OCI-LY1 (cell line): Measurements from ENCODE around the gene TNFRSF18.

ENCODE experiments used
- H2AFZ ChIP-seq: fragments of 200-600 bp; sonication (generic), shearing (Covaris generic); 2 replicates; pipeline ENCODE4 v1.6.0; 2014; ENCODE audit warnings: antibody characterized with exemption, mild to moderate bottlenecking, low read length
- H3F3A ChIP-seq: fragments of 200-600 bp; sonication (generic), shearing (Covaris generic); 2 replicates; pipeline ENCODE4 v1.6.0; 2014; ENCODE audit warnings: mild to moderate bottlenecking, antibody characterized with exemption, low read length, moderate library complexity; ENCODE audit not compliant: insufficient read depth
- H3K27ac ChIP-seq: fragments of 200-600 bp; sonication (generic); 2 replicates; pipeline ENCODE4 v1.5.1; 2014; ENCODE audit warnings: low read length, mixed run types, mild to moderate bottlenecking, low read depth; ENCODE audit not compliant: poor library complexity, severe bottlenecking
- H3K27me3 ChIP-seq: fragments of 200-600 bp; sonication (generic); 2 replicates; pipeline ENCODE4 v1.6.0; 2014; ENCODE audit warnings: antibody characterized with exemption, mild to moderate bottlenecking, low read length, moderate library complexity; ENCODE audit not compliant: insufficient read depth
- H3K36me3 ChIP-seq: fragments of 200-600 bp; sonication (generic); 2 replicates; pipeline ENCODE4 v1.6.1; 2014; ENCODE audit warnings: mild to moderate bottlenecking, antibody characterized with exemption, low read length, moderate library complexity, mixed read lengths; ENCODE audit not compliant: insufficient read depth
- H3K4me1 ChIP-seq: fragments of 200-600 bp; sonication (generic); 2 replicates; pipeline ENCODE4 v1.5.1; 2014; ENCODE audit warnings: mild to moderate bottlenecking, low read length, moderate library complexity; ENCODE audit not compliant: insufficient read depth, severe bottlenecking
- H3K4me2 ChIP-seq: fragments of 200-600 bp; sonication (generic), shearing (Covaris generic); 2 replicates; pipeline ENCODE4 v1.6.1; 2014; ENCODE audit warnings: low read length
- H3K4me3 ChIP-seq: fragments of 200-600 bp; sonication (generic); 2 replicates; pipeline ENCODE4 v1.5.1; 2014; ENCODE audit warnings: low read length, low read depth, mild to moderate bottlenecking, mixed read lengths; ENCODE audit not compliant: poor library complexity, severe bottlenecking
- H3K79me2 ChIP-seq: fragments of 200-600 bp; shearing (Covaris generic); 2 replicates; pipeline ENCODE4 v1.6.1; 2016; ENCODE audit warnings: mixed run types, low read length, mixed read lengths; ENCODE audit not compliant: insufficient read depth
- H3K9ac ChIP-seq: fragments of 200-600 bp; sonication (generic), shearing (Covaris generic); 2 replicates; pipeline ENCODE4 v1.6.1; 2014; ENCODE audit warnings: mild to moderate bottlenecking, low read length, mixed read lengths
- H3K9me2 ChIP-seq: fragments of 200-600 bp; sonication (generic), shearing (Covaris generic); 2 replicates; pipeline ENCODE4 v1.6.1; 2014; ENCODE audit warnings: low read depth, mild to moderate bottlenecking, low read length, mixed read lengths
- H3K9me3 ChIP-seq: fragments of 200-600 bp; shearing (Covaris generic); 2 replicates; pipeline ENCODE4 v1.6.1; 2014; ENCODE audit warnings: low read length, mixed read lengths
- H4K20me1 ChIP-seq: fragments of 200-600 bp; sonication (generic), shearing (Covaris generic); 2 replicates; pipeline ENCODE4 v1.6.0; 2016; ENCODE audit warnings: mild to moderate bottlenecking, low read length; ENCODE audit not compliant: insufficient read depth
- EZH2 ChIP-seq: fragments of 200-600 bp; sonication (generic), shearing (Covaris generic); IDR thresholded peaks from 2 replicates; pipeline ENCODE4 v1.8.0; 2017; ENCODE audit warnings: borderline replicate concordance, mixed run types, mild to moderate bottlenecking, antibody characterized with exemption, low read length, moderate library complexity, mixed read lengths
- TF ChIP-seq, protein P1 (sequence below): fragments of 200-600 bp; sonication (generic), shearing (Covaris generic); IDR thresholded peaks from 2 replicates; pipeline ENCODE4 v1.5.1; 2017; ENCODE audit warnings: mild to moderate bottlenecking, antibody characterized with exemption, low read length, moderate library complexity, mixed read lengths

The TNFRSF18 gene

DNA sequence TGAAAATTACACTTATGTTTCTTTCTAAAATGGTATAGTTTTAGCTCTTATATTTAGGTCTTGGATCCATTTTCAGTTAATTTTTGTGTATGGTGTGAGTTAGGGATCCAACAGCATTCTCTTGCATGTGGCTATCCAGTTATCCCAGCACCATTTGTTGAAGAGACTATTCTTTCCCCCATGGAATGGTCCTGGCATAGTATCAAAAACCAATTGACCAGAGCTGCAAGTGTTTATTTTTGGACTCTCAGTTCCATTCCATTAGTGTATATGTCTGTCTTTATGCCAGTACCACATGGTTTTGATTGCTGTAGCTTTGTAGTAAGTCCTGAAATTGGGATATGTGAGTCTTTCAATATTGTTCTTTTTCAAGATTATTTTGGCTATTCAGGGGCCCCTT, 18.5 kb downstream of the TNFRSF18 start:
- Histone ChIP-seq H3K27me3 (peaks cover 7% of the 10 kb centered on the region; the same call in 1 of the 2 replicates), H3K27ac (no peak overlapping the region), H3K79me2 (no peaks in the 10 kb centered on the region), H3K4me3 (no peak overlapping the region), H3K9me2 (no peaks in the 10 kb centered on the region), H3F3A (no peaks in the 10 kb centered on the region), H4K20me1 (no peaks in the 10 kb centered on the region), H3K36me3 (no peaks in the 10 kb centered on the region; the same call in 1 of the 2 replicates), H3K4me1 (no peaks in the 10 kb centered on the region), H3K9ac (no peak overlapping the region), H3K4me2 (no peak overlapping the region), H2AFZ (no peak overlapping the region), H3K9me3 (0 out of 2 replicates have a peak, but pooled peaks cover 4% of the 10 kb centered on the region)
- TF ChIP-seq, protein P1, sequence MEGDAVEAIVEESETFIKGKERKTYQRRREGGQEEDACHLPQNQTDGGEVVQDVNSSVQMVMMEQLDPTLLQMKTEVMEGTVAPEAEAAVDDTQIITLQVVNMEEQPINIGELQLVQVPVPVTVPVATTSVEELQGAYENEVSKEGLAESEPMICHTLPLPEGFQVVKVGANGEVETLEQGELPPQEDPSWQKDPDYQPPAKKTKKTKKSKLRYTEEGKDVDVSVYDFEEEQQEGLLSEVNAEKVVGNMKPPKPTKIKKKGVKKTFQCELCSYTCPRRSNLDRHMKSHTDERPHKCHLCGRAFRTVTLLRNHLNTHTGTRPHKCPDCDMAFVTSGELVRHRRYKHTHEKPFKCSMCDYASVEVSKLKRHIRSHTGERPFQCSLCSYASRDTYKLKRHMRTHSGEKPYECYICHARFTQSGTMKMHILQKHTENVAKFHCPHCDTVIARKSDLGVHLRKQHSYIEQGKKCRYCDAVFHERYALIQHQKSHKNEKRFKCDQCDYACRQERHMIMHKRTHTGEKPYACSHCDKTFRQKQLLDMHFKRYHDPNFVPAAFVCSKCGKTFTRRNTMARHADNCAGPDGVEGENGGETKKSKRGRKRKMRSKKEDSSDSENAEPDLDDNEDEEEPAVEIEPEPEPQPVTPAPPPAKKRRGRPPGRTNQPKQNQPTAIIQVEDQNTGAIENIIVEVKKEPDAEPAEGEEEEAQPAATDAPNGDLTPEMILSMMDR: no peak
- TF ChIP-seq EZH2: no peak

DNA sequence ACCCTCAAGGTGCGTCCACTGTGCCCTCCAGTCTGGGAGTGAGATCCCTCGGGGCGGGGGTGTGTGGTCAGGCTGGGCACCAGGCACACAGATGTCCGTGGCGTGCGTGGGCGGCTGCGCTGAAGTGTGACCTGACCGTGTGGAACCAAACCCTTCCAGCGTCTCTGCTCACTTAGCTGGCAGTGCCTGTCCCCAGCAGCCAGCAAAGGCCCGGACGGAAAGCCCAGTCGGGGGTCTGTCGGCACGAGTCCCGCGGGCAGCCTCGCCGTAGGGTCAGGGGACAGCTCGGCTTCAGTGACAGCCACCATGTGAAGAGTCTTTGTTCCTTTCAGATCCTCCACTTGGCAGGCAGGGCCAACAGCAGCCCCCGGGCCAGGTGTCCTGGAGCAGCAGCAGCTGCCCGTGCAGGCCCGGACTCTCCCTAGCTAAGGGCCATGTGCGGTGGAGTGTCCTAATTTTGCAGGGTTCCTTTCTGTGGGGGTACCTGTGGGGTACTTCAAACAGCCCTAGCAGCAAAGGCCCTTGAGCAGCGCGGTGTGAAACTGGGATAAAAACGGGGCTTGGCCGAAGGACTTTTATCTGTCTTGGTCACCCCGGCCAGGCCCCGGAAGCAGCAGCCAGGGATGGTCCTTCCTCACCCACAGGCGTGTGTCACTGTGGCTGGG, 21.2 kb downstream of the TNFRSF18 start:
- Histone ChIP-seq H3K36me3 (no peaks in the 10 kb centered on the region), H3K9me3 (no peaks in the 10 kb centered on the region), H3K79me2 (no peaks in the 10 kb centered on the region), H3K4me2 (no peak overlapping the region), H3K27me3 (no peaks in the 10 kb centered on the region; the same call in 1 of the 2 replicates), H3K4me3 (no peak overlapping the region), H3F3A (no peaks in the 10 kb centered on the region), H4K20me1 (no peaks in the 10 kb centered on the region), H3K4me1 (no peaks in the 10 kb centered on the region), H3K9ac (no peak overlapping the region), H3K9me2 (no peaks in the 10 kb centered on the region), H3K27ac (no peak overlapping the region), H2AFZ (no peak overlapping the region)
- TF ChIP-seq, protein P1: no peak
- TF ChIP-seq EZH2: no peak

DNA sequence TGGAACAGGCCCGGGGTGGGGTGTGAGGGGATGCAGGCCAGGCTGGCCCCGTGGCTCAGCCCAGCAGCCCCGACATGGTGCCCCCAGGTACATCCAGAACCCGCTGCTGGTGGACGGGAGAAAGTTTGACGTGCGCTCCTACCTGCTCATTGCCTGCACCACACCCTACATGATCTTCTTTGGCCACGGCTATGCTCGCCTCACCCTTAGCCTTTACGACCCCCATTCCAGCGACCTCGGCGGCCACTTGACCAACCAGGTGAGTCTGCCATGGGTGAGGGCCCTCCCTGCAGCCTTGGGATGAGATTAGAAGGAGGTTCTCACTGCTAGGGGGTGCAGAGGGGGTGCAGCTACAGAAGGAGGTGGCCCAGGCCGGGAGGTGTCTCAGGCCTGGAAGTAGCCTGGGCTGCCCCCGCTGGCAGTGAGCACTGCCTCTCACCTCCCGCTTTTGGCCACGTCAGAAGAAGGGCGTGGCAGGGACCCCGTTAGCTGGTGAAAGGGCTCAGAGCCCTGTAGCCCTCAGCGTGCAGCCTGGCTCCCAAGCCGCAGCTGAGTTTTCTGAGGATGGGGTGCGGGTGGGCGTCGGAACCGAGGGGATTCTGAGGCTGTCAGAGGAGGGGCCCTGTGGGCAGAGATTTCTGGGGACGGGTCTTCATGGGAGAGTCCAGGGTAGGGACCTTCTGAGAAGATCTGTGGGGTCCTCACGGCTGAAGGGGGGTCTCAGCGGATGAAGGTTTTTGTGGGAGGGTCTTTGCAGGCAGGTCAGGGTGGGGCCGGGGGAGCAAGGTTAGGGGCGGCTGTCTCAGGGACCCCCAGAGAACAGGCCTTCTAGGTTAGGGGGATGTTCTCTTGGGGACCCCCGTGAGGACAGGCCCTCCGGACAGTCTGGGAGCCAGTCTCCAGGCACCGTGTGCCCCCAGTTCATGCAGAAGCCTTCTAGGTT, 22.3 kb downstream of the TNFRSF18 start:
- H3K4me1 ChIP-seq: no peaks in the 10 kb centered on the region
- H3K9ac ChIP-seq: no peak overlapping the region
- H3K36me3 ChIP-seq: no peaks in the 10 kb centered on the region
- no peaks in the 10 kb centered on the region for H3K9me3 ChIP-seq
- H3K27ac ChIP-seq: no peak overlapping the region
- no peak overlapping the region for H2AFZ ChIP-seq
- no peak overlapping the region for H3K4me3 ChIP-seq
- no peaks in the 10 kb centered on the region for H3K9me2 ChIP-seq
- H4K20me1 ChIP-seq: no peaks in the 10 kb centered on the region
- H3K4me2 ChIP-seq: no peak overlapping the region
- no peaks in the 10 kb centered on the region for H3K79me2 ChIP-seq
- TF ChIP-seq, protein P1: no peak
- no peak for TF ChIP-seq EZH2
- H3K27me3 ChIP-seq: no peaks in the 10 kb centered on the region; the same call in 1 of the 2 replicates
- H3F3A ChIP-seq: no peaks in the 10 kb centered on the region
